T-helper 1 cell treated with Interleukin-12 subunit alpha and Interleukin-12 subunit beta and Interleukin-4 antibody, amounts not matched to agents 30 ng/mL and 1 ng/mL, for 36 hours (primary cell): ENCODE data around the gene HOXA7. TPM values are rescaled to one million over a fixed set of nuclear protein-coding genes. Genes with fewer than 3 reads are reported as not detected.

Experiments
- intact Hi-C: fragments of 100-400 bp; cut with micrococcal nuclease; formaldehyde crosslinking; loops from one replicate; pipeline ENCODE4 v1.15.1; 2024
- total RNA-seq: library from RNA; stranded (reverse); gene quantifications from 2 replicates; pipeline ENCODE4 v1.2.3, GENCODE V29; 2022

The HOXA7 gene
- not detected in 2 replicates for total RNA-seq

- intact Hi-C loops: no loop called here
Observed at GRCh38 chr7:27156508-27156898, at the start of gene HOXA7. Gene HOXA7 (minus strand): TSS chr7:27156675. CDS start chr7:27156545, 130 bp downstream.

DNA sequence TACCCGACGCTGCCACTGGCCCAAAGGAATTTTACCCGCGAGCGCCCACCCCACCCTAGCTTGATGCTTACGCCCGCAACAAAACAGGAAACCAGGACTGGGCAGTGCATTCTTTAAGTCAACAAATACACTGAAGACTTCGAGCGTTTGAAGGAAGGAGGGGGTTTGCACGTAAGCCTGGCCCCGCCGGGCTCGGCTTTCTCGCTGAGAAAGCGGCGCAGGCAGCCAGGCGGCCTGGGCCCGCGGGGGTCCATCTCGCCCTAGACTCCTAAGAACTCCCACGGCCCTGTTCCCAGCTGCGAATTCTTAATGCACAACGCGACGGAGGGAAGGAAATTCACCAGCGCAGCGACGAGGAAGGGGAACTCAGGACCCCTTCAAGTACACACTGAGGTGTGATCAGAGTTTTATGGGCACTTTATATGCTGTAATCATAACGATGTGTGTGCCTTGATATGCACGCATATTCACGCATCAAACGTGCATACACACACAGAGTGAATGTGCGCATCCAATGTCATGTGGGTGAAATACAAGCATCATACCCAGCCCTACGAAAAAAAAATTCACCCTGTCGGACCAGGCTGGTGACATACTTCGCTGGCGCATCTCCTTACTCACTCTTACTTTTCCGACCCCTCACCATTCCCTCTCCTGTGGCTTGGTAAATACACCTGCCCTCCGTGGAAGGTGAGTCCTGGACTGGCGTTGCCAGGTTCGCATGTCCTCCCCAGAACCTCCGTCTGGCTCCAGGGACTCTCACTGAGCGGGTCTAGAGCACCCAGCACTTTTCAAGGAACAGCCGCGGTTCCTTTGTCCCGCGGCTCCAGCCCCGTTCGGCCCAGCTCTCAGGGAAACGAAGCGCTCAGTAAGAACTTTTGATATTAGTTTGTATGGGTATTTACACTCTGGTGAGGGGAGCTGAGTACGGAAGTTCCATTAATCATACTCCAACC is 49.1 kb upstream of the HOXA7 start:
- intact Hi-C loops: loop anchor here (2.0 kb wide), 1 partner anchor 17 kb away; no protein-coding TSS in a partner anchor

DNA sequence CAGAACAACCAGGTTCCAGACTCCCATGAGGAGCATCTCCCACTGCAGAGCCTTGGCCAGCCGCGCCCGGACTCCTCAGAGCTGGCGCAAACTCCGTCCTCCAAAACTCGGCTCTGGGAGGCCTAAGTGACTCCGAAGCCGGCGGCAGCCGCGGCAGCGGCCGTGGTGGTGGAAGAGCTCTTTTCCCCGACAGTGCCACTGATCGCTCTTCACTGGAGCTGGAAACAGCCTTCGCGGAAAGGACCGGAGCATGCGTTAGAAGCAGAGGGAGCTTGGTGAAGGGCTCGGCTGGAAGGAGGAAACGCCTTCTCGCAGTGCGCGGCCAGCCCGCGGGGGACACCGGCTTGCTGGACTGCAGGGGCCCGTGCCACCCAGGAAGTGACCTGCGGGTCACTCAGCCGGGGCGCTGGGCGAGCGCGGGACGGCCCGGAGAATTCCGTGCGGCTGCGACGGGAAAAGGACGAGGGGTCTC is 48.4 kb upstream of the HOXA7 start:
- intact Hi-C loops: no loop called here

- intact Hi-C loops: no loop called here
Observed at GRCh38 chr7:27203964-27204594, 47.6 kb upstream of the HOXA7 start.

DNA sequence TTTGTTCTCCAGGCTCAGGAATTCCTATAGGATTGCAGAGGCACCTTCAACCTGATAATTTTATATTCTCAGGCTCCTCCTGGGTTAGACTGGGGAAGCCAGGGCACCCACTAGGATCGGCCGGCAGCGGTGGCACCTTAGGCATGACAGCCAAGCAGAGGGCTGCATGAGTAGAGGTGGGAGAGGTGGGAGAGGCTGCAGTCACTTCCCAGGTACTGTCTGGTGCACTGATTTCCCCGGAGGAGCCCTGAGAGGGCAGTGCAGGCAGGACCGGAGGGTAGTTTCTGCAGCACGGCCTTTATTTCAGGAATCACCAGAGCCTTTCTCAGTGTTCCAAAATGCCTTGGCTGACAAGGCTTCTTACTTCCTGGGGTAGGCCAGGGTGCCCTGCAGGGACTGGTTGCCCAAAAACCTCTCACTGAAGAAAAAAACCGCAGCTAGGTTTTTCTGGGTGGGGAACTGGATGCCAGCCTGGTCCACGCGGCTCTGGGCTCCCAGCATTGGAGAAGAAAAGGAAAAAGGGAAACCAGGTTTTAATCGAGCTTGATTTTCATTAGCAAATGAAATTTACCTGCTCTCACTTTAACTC is 47.0 kb upstream of the HOXA7 start:
- intact Hi-C loops: no loop called here

DNA sequence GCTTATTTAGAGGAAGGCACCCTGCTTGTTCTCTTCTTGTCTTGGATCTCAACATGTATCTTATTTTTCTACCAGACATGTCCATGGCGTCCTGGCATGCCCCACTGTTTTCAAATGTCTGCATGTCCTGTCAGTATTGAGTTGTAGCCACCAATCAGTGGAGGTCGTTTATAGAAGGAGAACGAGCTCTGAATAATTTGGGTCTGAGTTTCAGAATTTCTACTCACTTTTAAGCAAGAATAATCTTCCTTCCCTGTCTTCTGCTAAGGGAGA is 46.3 kb upstream of the HOXA7 start:
- intact Hi-C loops: no loop called here

DNA sequence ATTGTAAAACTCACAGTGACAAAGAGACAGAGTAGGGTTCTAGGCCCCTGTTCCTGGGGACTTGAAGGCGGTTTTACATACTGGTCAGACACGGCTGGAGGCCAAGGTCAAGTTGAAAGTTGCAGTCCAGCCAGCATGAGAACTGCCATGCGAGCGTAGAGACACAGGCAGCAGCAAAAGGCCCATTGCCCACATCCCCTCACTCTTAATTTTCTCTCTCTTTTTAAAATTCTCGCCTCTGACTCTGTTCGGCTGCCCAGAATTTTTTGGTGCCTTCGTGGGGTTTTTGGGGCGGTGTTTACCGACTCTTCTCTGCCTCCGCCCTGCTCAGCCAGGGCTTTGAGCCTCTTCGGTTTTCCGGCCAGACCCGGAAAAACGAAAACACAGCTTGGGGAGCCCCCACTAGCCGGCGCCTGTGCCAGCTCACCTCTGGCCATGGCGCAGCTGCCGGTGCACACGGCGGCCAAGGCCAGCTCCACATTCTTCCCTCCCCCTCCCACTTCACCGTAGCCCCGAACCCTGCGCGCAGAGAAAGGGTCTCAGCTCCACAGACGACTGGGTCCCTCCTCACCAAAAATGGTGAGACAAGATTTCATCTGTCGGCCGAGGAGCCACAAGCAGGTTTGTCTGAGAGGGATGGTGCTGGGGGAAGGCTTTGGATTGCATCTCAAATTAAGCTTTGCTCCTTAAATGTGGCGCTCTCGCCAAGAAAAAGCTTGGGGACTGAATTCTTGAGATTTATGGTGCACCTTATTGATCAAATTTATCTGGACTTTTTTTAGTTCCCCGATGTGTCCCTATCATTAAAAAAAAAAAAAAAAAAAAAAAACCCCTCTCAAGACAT is 45.8 kb upstream of the HOXA7 start:
- intact Hi-C loops: no loop called here

DNA sequence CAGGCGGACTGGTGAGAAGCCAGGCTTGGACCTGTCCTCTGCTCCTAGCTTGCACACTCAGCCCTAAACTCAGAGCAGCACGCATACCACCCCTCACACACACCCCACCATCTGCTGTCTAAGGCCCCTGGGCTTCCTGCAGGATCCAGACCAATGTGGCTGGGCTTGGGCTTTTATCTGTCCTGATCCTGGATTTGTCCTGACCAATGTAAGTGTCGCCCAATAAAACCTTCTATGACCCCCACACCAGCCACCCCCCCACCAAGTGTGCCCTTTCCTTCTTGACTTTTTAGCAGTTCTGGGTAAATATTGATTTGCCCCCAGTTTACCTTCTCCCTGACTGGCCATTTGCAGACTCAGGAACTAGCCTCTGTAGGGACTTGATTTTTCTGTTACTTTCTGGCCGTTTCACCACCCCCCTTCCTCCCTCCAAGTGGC is 45.1 kb upstream of the HOXA7 start:
- intact Hi-C loops: no loop called here

GRCh38 chr7:27200761-27201579 is 44.5 kb upstream of the HOXA7 start:
- intact Hi-C loops: no loop called here

DNA sequence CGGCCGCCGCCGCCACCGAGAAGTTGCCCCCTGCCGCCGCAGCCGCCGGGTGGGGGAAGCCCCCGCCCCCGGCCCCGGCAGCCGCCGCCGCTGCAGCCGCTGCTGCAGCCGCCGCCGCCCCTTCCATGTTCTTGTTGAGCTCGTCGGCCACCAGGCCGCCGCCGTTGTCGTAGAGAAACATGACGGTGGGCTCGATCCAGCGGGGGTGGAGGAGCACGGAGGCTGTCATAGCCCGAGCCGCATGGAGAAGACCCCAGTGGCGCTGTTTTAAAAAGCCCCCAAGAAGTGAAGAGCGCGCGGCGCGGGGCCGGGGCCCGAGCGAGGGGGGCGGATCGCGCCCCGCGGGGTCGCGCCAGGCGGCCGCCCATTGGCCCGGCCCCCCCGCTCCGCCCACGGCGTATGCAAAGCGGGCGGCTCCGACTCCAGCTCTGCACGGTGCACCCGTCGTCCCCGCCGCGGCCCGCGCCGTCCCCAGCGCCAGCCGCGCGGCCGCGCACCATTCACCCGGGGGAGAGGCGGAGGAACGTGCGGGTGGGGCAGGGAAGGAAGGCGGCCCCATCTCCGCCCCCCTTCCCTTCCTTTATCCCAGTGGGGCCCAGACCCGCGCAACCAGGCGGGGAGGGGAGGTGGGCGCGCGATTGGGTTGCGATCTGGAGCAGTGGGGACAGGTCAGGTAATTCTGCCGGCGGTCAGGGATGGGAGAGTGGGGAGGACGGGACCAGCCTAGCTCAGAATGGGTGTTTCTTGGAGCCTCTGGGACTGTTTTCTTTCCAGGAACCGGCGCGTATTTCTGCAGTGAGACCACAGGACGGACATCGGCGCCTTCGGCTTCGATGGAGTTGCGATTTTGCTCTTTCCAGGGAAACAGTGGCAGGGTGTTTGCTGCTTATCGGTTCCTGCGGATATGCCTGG is 43.6 kb upstream of the HOXA7 start, which contains the start of gene HOXA13:
HOXA13 (minus strand) TSS at position 243 of the 912 bp plus-strand sequence; CDS start at position 229, 14 bp downstream.
- intact Hi-C loops: loop anchor here (2.0 to 5.0 kb wide), 3 partner anchors 27 to 1427 kb away; no protein-coding TSS in a partner anchor

- intact Hi-C loops: loop anchor here (2.0 to 5.0 kb wide), 3 partner anchors 26 to 1428 kb away; no protein-coding TSS in a partner anchor
Observed at GRCh38 chr7:27198871-27199801, 42.7 kb upstream of the HOXA7 start.

DNA sequence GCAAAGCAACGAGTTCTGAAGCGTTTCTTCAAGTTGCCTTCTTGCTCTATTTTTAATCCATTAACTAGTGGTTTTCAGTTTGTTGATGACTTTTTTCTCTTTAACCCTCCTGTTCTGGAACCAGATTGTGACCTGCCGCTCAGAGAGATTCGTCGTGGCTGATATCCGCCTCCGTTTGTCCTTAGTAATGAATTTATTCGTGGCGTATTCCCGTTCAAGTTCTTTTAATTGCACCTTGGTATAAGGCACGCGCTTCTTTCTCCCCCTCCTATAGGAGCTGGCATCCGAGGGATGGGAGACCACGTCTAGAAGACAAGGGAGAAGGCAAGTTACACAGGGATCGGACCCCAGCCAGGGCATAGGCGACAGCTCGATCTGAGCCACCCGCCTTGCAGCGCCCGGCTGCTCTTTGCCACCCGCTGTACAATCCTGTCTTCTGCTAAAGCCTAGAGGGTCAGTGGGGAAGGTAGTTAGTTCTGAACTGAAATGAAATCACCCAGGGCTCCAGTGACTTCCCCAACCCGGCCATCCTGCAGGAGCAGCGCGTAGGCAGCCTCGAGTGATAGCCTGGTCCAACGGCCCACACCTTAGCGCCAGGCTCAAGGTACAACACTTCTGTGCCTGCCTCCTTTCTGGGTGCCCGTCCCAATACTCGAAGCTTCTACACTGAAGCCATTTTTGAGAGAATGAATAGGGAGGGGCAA is 41.8 kb upstream of the HOXA7 start:
- intact Hi-C loops: loop anchor here (2.0 to 5.0 kb wide), 3 partner anchors 25 to 1429 kb away; no protein-coding TSS in a partner anchor

DNA sequence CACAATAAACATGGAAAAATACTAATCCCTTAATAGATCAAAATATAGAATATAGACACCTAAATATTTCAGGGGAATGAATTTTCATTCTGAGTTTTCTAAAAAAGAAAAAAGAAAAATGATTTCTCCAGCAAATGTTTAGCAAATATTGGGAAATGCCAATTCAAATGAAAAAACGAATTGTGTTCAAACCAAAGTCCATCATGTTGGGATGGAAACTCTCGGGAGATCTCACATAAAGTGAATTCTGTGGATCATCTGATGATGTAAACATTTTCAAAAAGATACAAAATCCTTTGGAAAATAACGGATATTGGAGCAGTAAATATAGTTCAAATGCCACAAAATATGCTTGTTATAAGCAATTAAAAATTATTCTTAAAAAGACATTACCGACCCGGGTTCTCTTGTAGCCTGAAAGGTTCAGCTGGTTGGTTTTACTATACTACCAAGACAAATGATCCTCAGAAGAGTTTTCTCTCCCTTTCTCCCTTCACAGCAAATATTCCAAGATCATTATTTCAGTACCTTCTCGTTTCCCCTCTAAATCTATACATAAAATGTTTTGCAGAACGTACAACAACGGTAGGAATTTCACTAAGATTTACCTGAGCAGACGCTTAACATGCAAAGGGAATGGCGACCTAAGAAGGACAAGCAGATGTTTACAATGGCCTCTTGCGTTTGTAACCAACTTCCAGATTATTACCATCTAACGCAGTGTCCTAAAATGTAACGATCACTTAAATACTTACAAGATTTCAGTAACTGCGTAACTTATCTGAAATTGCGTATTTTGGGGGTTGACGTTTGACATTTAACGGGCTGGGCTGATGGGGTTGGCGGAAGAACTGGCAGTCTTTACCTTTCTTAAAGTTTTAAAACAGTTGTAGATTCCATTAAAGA is 40.9 kb upstream of the HOXA7 start:
- intact Hi-C loops: loop anchor here (2.0 to 5.0 kb wide), 7 partner anchors 25 to 1655 kb away; no protein-coding TSS in a partner anchor

GRCh38 chr7:27196287-27196767 is 39.9 kb upstream of the HOXA7 start:
- intact Hi-C loops: loop anchor here (1.0 to 5.0 kb wide), 11 partner anchors 34 to 1656 kb away; no protein-coding TSS in a partner anchor

DNA sequence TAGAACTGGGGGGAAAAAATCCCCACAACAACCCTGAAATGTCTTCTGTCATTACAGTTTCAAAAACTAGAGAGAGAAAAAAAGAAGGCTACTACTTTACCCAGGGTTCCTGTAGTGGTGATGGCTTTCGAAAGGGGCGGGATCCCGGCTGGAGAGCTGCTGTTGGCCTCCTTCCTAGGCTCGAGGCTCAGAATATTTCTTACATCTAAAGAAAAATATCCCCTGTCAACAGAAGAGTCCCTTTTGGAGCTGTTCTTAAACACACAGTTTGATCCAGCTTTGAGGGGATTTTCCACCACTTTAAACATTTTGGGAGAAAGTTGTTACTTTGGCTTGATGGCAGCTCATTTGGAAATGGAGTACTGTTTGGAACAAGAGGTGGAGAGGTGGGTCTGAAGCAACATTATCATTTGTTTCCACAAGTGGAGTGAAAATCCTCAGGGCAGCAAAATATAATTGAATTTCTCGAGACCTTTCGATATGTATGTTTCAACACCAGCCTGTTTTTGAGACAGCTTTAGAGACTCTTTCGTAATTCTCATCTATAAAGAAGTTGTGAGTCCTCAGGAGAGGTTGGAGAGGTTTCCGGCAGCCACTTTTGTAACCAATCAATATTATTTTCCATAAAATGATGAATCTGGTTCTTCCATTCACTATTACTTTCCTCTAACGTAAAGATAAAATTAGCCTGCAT is 38.4 kb upstream of the HOXA7 start:
- intact Hi-C loops: loop anchor here (5.0 kb wide), 2 partner anchors 33 to 1432 kb away; no protein-coding TSS in a partner anchor
